K562 (cell line): Measurements from ENCODE around the gene CHD2. TPM values are rescaled to one million over a fixed set of nuclear protein-coding genes. Genes with fewer than 3 reads are reported as not detected.

Source experiments
- ATF6 ChIP-seq: sonication (generic); formaldehyde crosslinking; IDR thresholded peaks from 2 replicates; pipeline ENCODE4 v1.4.0; 2020; ENCODE audit warnings: mild to moderate bottlenecking, missing genetic modification reagents
- CTBP1 ChIP-seq: fragments of 450-650 bp; IDR thresholded peaks from 2 replicates; pipeline ENCODE4 v1.6.1; 2016; ENCODE audit warnings: borderline replicate concordance
- FOXK2 ChIP-seq, 2 experiments: fragments of 450-650 bp; IDR thresholded peaks in 1 of 2; conservative IDR thresholded peaks in 1 of 2; 2 replicates each; pipeline ENCODE4 v1.6.1; 2016; ENCODE audit warnings: low read depth in 2 of 2, mild to moderate bottlenecking in 1 of 2
- FOXO4 ChIP-seq: fragments of 450-650 bp; formaldehyde crosslinking; IDR thresholded peaks from 2 replicates; pipeline ENCODE4 v1.4.0; 2020; ENCODE audit warnings: mild to moderate bottlenecking, moderate library complexity
- HDAC6 ChIP-seq: IDR thresholded peaks from 2 replicates; pipeline ENCODE4 v1.6.1; 2012; ENCODE audit warnings: low read depth, mild to moderate bottlenecking, control low read depth, inconsistent platforms, low read length, moderate library complexity
- HNRNPUL1 ChIP-seq: fragments of 200-400 bp; formaldehyde crosslinking; IDR thresholded peaks from 2 replicates; pipeline ENCODE4 v1.6.1; 2017; ENCODE audit warnings: low read length
- HOXB6 ChIP-seq: fragments of 250-450 bp; sonication (Bioruptor Pico); IDR thresholded peaks from 2 replicates; pipeline ENCODE4 v1.5.1; 2022; ENCODE audit warnings: mild to moderate bottlenecking, borderline replicate concordance
- MCM7 ChIP-seq, 2 experiments: fragments of 450-650 bp; IDR thresholded peaks; 2 replicates each; pipeline ENCODE4 v1.6.1; 2016 to 2018
- ZBTB2 ChIP-seq: fragments of 450-650 bp; IDR thresholded peaks from 2 replicates; pipeline ENCODE4 v1.6.1; 2016; ENCODE audit warnings: antibody characterized with exemption
- ZBTB9 ChIP-seq: fragments of 450-650 bp; formaldehyde crosslinking; IDR thresholded peaks from 2 replicates; pipeline ENCODE4 v1.4.0; 2020; ENCODE audit warnings: mild to moderate bottlenecking, moderate library complexity
- ZFPM2 ChIP-seq: fragments of 250-450 bp; sonication (Bioruptor Pico); IDR thresholded peaks from 2 replicates; pipeline ENCODE4 v1.5.1; 2022; ENCODE audit warnings: mild to moderate bottlenecking
- ZNF584 ChIP-seq: fragments of 200-800 bp; sonication (Bioruptor generic); IDR thresholded peaks from 2 replicates; pipeline ENCODE4 v1.6.1; 2016; ENCODE audit warnings: low read depth, mild to moderate bottlenecking, missing genetic modification characterization, missing compliant biosample characterization
- ZNF79 ChIP-seq: fragments of 250-450 bp; sonication (Bioruptor Pico); IDR thresholded peaks from 2 replicates; pipeline ENCODE4 v1.4.0; 2020; ENCODE audit warnings: low read depth, mild to moderate bottlenecking, moderate library complexity
- polyA plus RNA-seq, 8 experiments: library from polyadenylated mRNA; depleted of rRNA in 4 of 8; stranded (reverse) in 5 of 8; unstranded in 3 of 8; fragments of >200 nt; fragmentation: Nextera tagmentation in 2 of 8; fragmentation: Illumina TruSeq in 1 of 8; extraction: Ambion mirVana in 2 of 8; extraction: Trizol in 1 of 8; gene quantifications; 2 replicates each; pipeline versions ENCODE4 v1.2.1 to v1.2.3, GENCODE V29; 2011 to 2014; ENCODE audit warnings: inconsistent platforms in 1 of 8, missing spikeins in 1 of 8
- total RNA-seq, 7 experiments: library from RNA; depleted of rRNA in 6 of 7; stranded (reverse); fragments of >200 nt in 6 of 7; fragmentation: Illumina TruSeq in 2 of 7; extraction: Trizol in 2 of 7; gene quantifications; 2 replicates each; pipeline versions ENCODE4 v1.2.1 to v1.2.3, GENCODE V29; 2011 to 2021; ENCODE audit warnings: low replicate concordance in 1 of 7

Gene CHD2
- total and polyA plus RNA-seq, 9 of the 15 experiments (the other 6 are each of a cell fraction or from before 2014, with no cell fraction given): 38.9 to 70.8 (median 56.2) TPM

- peak; percentile 92 for TF ChIP-seq ZBTB2
- peak; percentile 81 to 88 for TF ChIP-seq FOXK2 (conservative IDR thresholded peaks at IDR 0.05 in 1 of 2, IDR thresholded peaks at IDR 0.05 in 1 of 2; ENCODE audit: low read depth in 2 of 2)
- no peak for TF ChIP-seq HOXB6
- no peak for TF ChIP-seq HNRNPUL1
- TF ChIP-seq CTBP1: peak; percentile 78
- peak; percentile 88 for TF ChIP-seq ZNF584 (CRISPR knock-in tag)
- peak; percentile 97 for TF ChIP-seq ZBTB9 (CRISPR knock-in tag)
- peak; percentile 61; the same call in 1 of the 2 replicates for TF ChIP-seq ZFPM2 (CRISPR knock-in tag)
- peak; percentile 58; the same call in 1 of the 2 replicates for TF ChIP-seq FOXO4 (CRISPR knock-in tag)
- TF ChIP-seq HDAC6: no peak
- no peak for TF ChIP-seq ZNF79 (CRISPR knock-in tag)
- TF ChIP-seq ATF6 (CRISPR knock-in tag): no peak; the same call in 1 of the 2 replicates
- no peak for TF ChIP-seq MCM7 (IDR thresholded peaks at IDR 0.05)
Measured at GRCh38 chr15:92903966-92904721, 4.0 kb downstream of the CHD2 start (continued).
